Activated T-cell treated with anti-CD3 and anti-CD28 coated beads, Interleukin-2, amount 50 U/mL, for 4 hours (primary cell): ENCODE measurements around the gene DGKE. TPM values are rescaled to one million over a fixed set of nuclear protein-coding genes. Genes with fewer than 3 reads are reported as not detected.
A peak's percentile ranks its signal among the peaks of the same experiment; 100 is the strongest.

Experiments used
- ATAC-seq, 2 donors: fragments of 200-7000 bp; cut with Tn5 transposase; one replicate each; pipeline ENCODE4 v1.10.0; 2021
- DNase-seq: peaks from one replicate; pipeline ENCODE4 v3.0.0-alpha.2; 2020
- H3K27me3 Mint-ChIP-seq: one replicate; pipeline ENCODE4 v1.8.0; 2021; ENCODE audit warnings: low read depth, mixed read lengths
- H3K36me3 Mint-ChIP-seq: one replicate; pipeline ENCODE4 v1.8.0; 2022; ENCODE audit warnings: mixed read lengths; ENCODE audit not compliant: insufficient read depth
- H3K4me1 Mint-ChIP-seq: one replicate; pipeline ENCODE4 v1.8.0; 2021; ENCODE audit warnings: low read depth, mixed read lengths
- H3K4me3 Mint-ChIP-seq: one replicate; pipeline ENCODE4 v1.8.0; 2021; ENCODE audit warnings: mild to moderate bottlenecking, moderate library complexity, mixed read lengths
- H3K9me3 Mint-ChIP-seq: one replicate; pipeline ENCODE4 v1.8.0; 2021; ENCODE audit warnings: mixed read lengths
- total RNA-seq, 3 donors: library from RNA; stranded (reverse); gene quantifications; one replicate each; pipeline ENCODE4 v1.2.1, GENCODE V29; 2021

The DGKE gene
- 10 to 100 TPM; 30.1 to 37.4 (median 33.3) TPM for total RNA-seq

DNA sequence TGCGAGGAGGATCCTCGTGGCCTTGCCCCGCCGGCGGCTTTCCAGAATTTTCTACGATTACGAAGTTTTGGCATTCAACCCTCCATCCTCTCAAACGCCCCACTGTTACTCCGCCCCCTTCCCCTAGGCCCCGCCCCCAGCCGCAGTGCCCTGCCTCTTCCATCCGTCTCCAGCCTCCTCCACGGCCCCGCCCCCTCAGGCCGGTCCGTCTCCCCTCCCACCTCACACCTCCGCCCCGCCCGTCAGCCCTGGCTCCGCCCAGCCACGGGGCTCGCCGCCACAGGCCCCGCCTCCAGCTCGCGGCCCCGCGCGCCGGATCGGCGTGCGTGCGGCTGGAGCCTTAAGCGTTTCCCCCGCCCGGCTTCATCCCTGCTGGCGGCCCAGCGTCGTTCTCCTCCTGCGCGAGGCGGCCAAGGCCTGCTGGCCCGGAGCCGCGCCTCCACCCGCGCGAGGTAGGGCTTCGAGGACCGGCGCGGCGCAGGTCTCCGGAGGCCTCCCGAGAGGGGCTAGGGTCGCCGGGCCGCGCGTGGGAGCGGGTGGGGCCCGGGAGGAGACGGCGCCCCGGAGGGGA is at the start of gene DGKE, which contains the start of gene C17orf67:
Gene DGKE, plus strand, starts transcription at position 343 of the 571 bp plus-strand sequence. CDS start 645 bp downstream, outside the sequence.
Gene C17orf67, minus strand, starts transcription at position 112 of the 571 bp plus-strand sequence. CDS start 18,110 bp downstream, outside the sequence.
- peak within 1 kb of the TSS; percentile 94 for H3K4me3 Mint-ChIP-seq
- H3K27me3 Mint-ChIP-seq = no peaks in the 10 kb centered on the region
- peak; percentile 82 to 86 for ATAC-seq
- peak; percentile 99 for DNase-seq
- no peaks in the 10 kb centered on the region for H3K9me3 Mint-ChIP-seq
- H3K36me3 Mint-ChIP-seq = peaks cover 22% of the 10 kb centered on the region
- peaks cover 61% of the 10 kb centered on the region for H3K4me1 Mint-ChIP-seq

DNA sequence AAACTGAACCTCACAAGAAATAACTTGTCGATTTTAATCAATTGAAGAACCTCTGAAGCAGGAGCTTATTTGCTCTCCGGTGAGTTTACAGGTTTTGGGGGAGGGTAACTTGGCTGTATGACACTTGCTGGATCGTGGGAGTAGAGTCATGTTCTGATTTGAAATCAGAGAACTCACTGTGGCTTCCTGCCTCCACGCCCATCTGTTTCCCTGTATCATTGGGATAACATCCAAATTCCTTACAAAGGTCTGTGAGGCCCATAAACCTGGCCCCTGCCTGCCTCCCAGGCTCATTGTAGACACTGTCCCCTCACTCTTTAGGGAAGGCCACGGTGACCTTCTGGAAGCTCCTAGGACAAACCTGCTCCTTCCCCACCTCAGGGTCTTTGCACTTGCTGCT is 48.5 kb upstream of the DGKE start:
- ATAC-seq (no peak), DNase-seq (no peak)
- no peak overlapping the region for H3K4me3 Mint-ChIP-seq
- H3K9me3 Mint-ChIP-seq = no peaks in the 10 kb centered on the region
- H3K4me1 Mint-ChIP-seq = peaks cover 29% of the 10 kb centered on the region
- H3K36me3 Mint-ChIP-seq = peaks cover 2% of the 10 kb centered on the region
- peaks cover 6% of the 10 kb centered on the region for H3K27me3 Mint-ChIP-seq

DNA sequence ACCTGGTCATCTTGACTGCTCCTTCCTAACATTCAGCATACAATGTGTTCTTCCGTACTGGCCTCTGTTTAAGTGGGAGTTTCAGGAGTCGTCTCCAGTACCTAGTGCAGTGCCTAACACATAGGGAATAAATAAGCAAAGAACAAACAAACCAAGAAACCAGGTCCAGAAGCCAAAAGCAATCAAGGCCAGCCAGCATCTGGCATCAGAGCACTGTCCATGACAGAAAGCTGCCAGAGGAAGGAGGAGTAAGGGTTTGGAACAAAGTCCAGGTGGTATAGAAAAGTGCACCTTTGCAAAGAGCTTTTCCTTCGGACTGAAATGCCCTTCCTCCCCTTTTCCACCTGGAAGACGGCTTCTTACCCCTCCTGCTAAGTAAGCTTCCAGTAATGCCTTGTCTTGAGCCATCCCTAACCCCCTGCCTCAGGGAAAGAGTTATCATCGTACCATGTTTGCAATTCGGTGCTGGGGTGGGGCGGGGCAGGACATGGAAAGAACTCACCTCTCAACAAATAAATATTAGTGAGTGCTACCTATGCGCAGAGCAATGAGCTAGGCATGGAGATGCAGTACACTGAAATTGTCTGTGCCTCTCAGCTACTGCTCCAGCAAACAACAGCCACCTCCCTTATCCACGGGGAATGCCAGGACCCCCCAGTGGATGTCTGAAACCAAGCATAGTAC is 47.8 kb upstream of the DGKE start:
- H3K9me3 Mint-ChIP-seq = no peaks in the 10 kb centered on the region
- H3K4me1 Mint-ChIP-seq = peaks cover 27% of the 10 kb centered on the region
- no peak for DNase-seq
- H3K27me3 Mint-ChIP-seq = peaks cover 6% of the 10 kb centered on the region
- ATAC-seq = no peak
- peaks cover 2% of the 10 kb centered on the region for H3K36me3 Mint-ChIP-seq
- H3K4me3 Mint-ChIP-seq = no peak overlapping the region

DNA sequence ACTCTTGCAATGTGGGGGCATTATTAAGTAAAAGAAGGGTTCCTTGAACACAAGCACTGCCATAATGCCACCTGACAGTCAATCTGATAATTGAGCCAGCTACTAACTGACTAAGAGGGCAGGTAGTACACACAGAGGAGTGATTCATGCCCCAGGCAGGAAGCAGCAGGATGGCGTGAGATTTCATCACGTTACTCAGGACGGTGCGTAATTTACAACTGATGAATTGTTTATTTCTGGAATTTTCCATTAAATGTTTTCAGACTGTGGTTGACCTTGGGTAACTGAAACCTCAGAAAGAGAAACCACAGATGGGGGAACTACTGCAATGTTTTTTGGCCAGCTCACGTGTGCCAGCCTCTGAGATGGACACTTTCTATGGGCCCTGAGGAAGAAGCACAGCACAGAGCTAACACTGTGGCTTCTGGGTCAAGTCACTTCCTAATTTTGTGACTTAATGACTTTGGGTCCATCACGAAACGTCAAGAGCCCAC is 46.9 kb upstream of the DGKE start:
- H3K36me3 Mint-ChIP-seq = peaks cover 2% of the 10 kb centered on the region
- DNase-seq (peak; percentile 28), ATAC-seq (peak; percentile 98 to 99)
- H3K4me3 Mint-ChIP-seq = peak overlapping the region; percentile 56
- no peaks in the 10 kb centered on the region for H3K9me3 Mint-ChIP-seq
- H3K4me1 Mint-ChIP-seq = peaks cover 27% of the 10 kb centered on the region
- H3K27me3 Mint-ChIP-seq = peaks cover 1% of the 10 kb centered on the region

DNA sequence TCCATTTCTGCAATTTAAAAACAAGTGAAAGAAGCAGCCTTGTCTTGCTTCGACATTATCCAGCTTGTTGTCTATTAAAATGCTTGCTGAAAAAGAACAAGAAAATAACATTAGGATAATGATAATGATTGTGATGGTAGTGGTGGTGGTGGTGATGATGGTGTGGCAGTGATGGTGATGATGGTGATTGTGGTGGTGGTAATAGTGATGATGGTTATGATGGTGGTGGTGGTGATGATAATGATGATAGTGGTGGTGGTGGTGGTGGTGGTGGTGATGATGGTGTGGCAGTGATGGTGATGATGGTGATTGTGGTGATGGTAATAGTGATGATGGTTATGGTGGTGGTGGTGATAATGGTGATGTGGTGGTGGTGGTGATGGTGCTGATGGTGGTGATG is 41.7 kb upstream of the DGKE start:
- H3K27me3 Mint-ChIP-seq = no peaks in the 10 kb centered on the region
- H3K4me1 Mint-ChIP-seq = peaks cover 5% of the 10 kb centered on the region
- H3K4me3 Mint-ChIP-seq = no peak overlapping the region
- DNase-seq = no peak
- H3K36me3 Mint-ChIP-seq = peaks cover 10% of the 10 kb centered on the region
- no peaks in the 10 kb centered on the region for H3K9me3 Mint-ChIP-seq
- ATAC-seq = no peak

DNA sequence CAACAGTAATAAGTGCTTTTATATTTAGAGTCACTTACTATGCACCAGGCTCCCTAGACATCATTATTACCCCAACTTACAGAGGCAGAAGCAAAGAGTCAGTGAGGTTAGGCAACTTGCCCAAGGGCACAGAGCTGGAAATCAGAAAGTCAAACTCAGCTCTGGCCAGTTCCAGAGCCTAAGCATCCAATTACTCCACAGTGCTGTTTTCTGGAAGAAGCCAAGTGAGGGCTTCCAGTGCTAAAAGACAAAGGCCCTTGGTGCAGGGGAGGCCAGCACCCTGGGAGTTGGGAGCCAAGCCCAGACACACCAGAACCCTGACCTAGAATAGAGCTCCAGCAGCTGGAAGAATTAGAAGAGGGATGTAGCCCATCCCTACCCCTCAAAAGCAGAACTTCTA is 40.4 kb upstream of the DGKE start:
- H3K4me3 Mint-ChIP-seq = no peak overlapping the region
- no peaks in the 10 kb centered on the region for H3K9me3 Mint-ChIP-seq
- peaks cover 12% of the 10 kb centered on the region for H3K36me3 Mint-ChIP-seq
- no peaks in the 10 kb centered on the region for H3K4me1 Mint-ChIP-seq
- no peak for ATAC-seq
- H3K27me3 Mint-ChIP-seq = no peaks in the 10 kb centered on the region
- DNase-seq = no peak

DNA sequence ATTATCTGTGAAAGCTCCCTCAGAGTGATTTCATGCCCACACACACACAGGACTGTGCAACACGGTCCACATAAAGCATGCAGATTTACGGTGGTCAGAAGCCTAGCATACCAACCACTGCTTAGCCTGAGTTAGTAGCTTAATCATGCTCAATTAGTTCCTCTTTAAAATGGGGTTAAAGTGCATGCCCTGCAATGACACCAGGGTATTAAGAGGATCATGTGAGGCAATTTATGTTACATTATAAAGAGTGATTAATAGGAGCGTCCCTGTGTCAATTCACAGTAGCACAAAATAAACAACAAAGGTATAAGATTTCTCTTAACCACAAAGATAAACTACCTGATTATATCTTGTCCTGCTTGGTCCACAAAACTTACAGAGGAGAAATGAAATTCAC is 40.0 kb upstream of the DGKE start:
- no peaks in the 10 kb centered on the region for H3K4me1 Mint-ChIP-seq
- no peak overlapping the region for H3K4me3 Mint-ChIP-seq
- H3K9me3 Mint-ChIP-seq = no peaks in the 10 kb centered on the region
- ATAC-seq = no peak
- peaks cover 12% of the 10 kb centered on the region for H3K36me3 Mint-ChIP-seq
- no peak for DNase-seq
- H3K27me3 Mint-ChIP-seq = no peaks in the 10 kb centered on the region

DNA sequence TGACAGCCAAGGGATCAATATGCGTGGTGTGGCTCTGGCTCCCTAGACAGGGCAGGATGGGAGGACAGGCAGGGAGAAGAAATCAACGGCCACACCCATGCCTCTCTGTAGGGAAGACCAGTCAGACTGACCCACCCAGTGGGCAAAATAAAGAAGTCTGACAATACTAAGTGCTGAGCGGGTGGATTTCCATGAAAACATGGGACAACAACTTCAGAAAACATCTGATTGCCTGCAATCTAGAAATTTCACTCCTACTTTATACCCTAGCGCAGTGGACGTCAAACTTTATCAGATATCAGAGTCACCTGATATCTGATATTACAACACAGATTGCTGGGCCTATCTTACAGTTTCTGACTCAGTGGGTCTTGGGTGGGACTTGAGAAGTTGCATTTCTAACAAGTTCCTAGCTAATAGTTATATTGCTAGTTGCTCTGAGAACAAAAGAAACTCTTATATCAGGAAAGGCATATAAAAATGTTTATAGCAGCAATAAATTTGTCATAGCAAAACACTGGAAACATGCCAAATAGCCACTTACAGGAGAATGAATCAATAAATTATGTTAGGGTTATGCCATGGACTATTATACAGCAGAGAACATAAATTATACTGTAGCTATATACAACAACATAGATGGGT is 38.6 kb upstream of the DGKE start:
- H3K9me3 Mint-ChIP-seq = no peaks in the 10 kb centered on the region
- no peaks in the 10 kb centered on the region for H3K4me1 Mint-ChIP-seq
- H3K4me3 Mint-ChIP-seq = no peak overlapping the region
- DNase-seq (no peak), ATAC-seq (no peak)
- no peaks in the 10 kb centered on the region for H3K27me3 Mint-ChIP-seq
- H3K36me3 Mint-ChIP-seq = peaks cover 13% of the 10 kb centered on the region

DNA sequence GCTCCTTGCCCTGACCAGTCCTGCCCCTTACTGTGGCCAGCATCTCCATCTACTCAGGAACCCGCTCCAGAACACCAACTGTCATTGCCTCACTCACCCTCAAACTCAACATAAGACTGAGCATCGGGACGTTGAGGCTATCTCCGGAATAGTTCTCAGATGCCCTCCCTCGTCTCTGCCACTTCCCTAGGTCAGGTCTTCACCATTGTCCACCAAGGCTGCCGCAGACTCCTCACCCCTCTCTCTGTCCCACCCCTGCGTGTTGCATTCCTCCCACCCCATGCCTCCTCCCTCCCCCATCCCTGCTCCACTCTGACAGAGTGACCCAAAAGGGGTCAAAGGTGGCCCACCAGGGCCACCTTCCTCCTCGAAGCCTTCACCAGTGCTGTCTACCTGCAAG is 37.4 kb upstream of the DGKE start:
- H3K4me1 Mint-ChIP-seq = no peaks in the 10 kb centered on the region
- DNase-seq = no peak
- ATAC-seq = no peak
- no peaks in the 10 kb centered on the region for H3K9me3 Mint-ChIP-seq
- no peaks in the 10 kb centered on the region for H3K27me3 Mint-ChIP-seq
- H3K36me3 Mint-ChIP-seq = peaks cover 14% of the 10 kb centered on the region
- no peak overlapping the region for H3K4me3 Mint-ChIP-seq

DNA sequence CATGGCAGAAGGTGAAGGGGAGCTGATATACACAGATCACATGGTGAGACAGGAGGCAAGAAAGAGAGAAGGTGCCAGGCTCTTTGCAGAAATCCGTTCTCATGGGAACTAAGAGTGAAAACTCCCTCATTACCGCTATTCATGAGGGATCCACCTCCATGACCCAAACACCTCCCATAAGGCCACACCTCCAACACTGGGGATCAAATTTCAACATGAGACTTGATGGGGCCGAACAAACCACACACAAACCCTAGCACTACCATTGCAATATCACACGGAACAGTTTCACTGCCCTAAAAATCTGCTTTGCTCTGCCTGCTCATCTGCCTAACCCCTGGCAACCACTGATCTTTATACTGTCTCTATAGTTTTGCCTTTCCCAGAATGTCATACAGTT is 35.0 kb upstream of the DGKE start:
- no peak for ATAC-seq
- no peaks in the 10 kb centered on the region for H3K9me3 Mint-ChIP-seq
- no peaks in the 10 kb centered on the region for H3K27me3 Mint-ChIP-seq
- DNase-seq = no peak
- no peak overlapping the region for H3K4me3 Mint-ChIP-seq
- H3K4me1 Mint-ChIP-seq = no peaks in the 10 kb centered on the region
- peaks cover 11% of the 10 kb centered on the region for H3K36me3 Mint-ChIP-seq

DNA sequence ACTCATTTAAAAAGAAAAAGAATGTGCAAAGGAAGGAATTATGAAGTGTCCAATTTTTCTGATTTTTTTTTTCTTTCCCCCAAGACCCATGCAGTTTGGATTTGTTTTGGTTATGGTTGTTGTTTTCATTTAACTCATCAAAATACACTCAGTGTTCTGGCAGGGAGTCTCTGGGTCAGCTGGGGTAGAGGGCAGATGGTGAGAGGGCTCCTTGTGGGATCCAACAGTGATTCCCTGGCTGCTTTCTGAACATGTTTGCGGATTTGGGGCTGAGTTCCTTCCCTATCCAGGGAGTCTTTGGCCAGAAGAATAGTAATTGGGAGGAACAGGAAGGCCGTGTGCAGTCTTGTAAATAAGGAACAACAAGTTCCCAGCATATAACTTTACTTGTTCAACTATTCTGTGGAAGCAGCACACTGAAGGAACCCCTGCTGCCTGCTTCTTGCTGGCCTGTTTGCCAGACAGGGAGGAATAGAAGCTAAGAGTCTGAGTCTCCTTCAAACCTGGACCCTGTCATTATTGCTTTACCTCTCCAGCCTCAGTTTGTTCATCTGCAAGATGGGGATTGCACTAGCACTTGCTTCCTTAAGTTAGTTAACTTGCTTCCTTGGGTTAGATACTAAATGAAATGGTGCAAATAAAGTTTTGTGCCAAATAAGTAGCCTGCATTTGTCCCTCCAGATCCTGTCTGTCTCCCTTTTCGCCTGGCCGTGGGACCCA is 32.3 kb upstream of the DGKE start:
- no peaks in the 10 kb centered on the region for H3K4me1 Mint-ChIP-seq
- ATAC-seq (no peak), DNase-seq (no peak)
- no peak overlapping the region for H3K4me3 Mint-ChIP-seq
- H3K36me3 Mint-ChIP-seq = peaks cover 7% of the 10 kb centered on the region
- H3K9me3 Mint-ChIP-seq = no peaks in the 10 kb centered on the region
- H3K27me3 Mint-ChIP-seq = no peaks in the 10 kb centered on the region

DNA sequence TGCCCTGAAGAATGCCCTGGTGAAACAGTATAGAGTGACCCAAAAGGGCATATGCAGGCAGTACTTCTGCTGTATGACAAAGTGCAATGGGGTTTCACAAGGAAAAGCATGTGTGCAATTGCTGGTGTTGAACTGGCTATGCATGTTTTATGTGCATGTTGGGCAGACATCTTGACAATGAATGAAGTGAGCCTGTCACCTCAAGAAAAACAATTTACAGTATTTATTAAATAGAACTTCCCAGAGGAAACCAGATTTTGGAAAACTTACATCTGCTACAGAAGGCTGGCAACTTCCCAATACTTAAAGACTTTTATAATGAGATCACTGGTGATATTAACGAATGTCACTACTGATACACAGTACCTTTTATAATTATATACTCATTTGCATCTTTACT is 30.9 kb upstream of the DGKE start:
- ATAC-seq = no peak
- no peak for DNase-seq
- H3K27me3 Mint-ChIP-seq = no peaks in the 10 kb centered on the region
- no peaks in the 10 kb centered on the region for H3K9me3 Mint-ChIP-seq
- no peaks in the 10 kb centered on the region for H3K4me1 Mint-ChIP-seq
- H3K36me3 Mint-ChIP-seq = peaks cover 10% of the 10 kb centered on the region
- H3K4me3 Mint-ChIP-seq = no peak overlapping the region

DNA sequence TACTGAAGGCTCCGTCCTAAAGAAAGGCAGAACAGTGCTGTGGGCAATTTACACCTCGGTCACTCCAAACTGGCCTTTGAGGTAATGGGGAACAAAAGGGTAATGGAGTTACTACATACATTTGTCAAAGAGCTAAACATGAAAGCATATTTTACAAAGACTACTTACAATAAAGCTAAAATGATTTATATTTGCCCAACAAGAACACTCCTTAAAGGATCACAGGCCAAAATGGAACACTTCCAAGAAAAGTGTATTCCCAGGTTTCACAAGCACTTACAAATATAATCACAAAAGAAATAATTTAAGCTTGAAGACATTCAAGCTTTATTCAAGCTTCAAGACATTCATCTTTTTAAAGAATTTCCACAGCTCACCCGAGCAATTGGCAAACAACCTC is 29.5 kb upstream of the DGKE start:
- no peaks in the 10 kb centered on the region for H3K9me3 Mint-ChIP-seq
- H3K4me3 Mint-ChIP-seq = no peak overlapping the region
- H3K36me3 Mint-ChIP-seq = peaks cover 8% of the 10 kb centered on the region
- no peak for ATAC-seq
- H3K4me1 Mint-ChIP-seq = no peaks in the 10 kb centered on the region
- H3K27me3 Mint-ChIP-seq = no peaks in the 10 kb centered on the region
- no peak for DNase-seq

DNA sequence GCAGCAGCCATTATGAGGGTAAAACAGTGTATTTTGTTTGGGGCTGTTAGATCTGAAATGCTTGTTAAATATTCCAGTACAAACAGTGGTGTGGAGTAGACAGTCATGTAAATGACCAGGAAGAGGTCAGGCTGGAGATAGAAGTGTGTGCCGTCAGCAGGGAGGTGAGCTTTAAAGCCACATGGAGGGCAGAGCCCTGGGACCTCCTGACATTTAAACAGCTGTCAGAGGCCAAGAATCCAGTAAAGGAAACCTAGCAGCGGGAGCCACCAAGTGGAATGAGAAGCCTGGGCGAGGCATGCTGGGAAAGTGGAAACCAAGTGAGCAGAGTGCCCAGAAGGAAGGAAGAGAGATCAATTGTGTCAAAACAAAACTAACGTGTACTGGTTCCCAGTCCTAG is 27.0 kb upstream of the DGKE start:
- no peaks in the 10 kb centered on the region for H3K4me1 Mint-ChIP-seq
- ATAC-seq = no peak
- peaks cover 10% of the 10 kb centered on the region for H3K36me3 Mint-ChIP-seq
- DNase-seq = no peak
- no peak overlapping the region for H3K4me3 Mint-ChIP-seq
- H3K27me3 Mint-ChIP-seq = no peaks in the 10 kb centered on the region
- no peaks in the 10 kb centered on the region for H3K9me3 Mint-ChIP-seq
